GM06990 (cell line): ENCODE data around the gene ZFHX3.

Experiments used
- DNase-seq: peaks from one replicate; pipeline ENCODE4 v3.0.0-alpha.2; 2011; ENCODE audit not compliant: insufficient read length; ENCODE audit errors: extremely low read depth
- H3K27me3 ChIP-seq: replicated peaks from 2 replicates; pipeline ENCODE4 v1.6.0; 2011; ENCODE audit warnings: low read length; ENCODE audit not compliant: control insufficient read depth, insufficient read depth
- H3K36me3 ChIP-seq: 2 replicates; pipeline ENCODE4 v1.5.1; 2011; ENCODE audit warnings: low read length; ENCODE audit not compliant: control insufficient read depth, insufficient read depth
- H3K4me3 ChIP-seq: replicated peaks from 2 replicates; pipeline ENCODE4 v1.5.1; 2011; ENCODE audit warnings: low read depth, mild to moderate bottlenecking, control low read depth, low read length
- TF ChIP-seq, protein P1 (sequence below): IDR thresholded peaks from 2 replicates; pipeline ENCODE4 v1.5.1; 2011; ENCODE audit warnings: low read length, control low read depth, mild to moderate bottlenecking, inconsistent platforms; ENCODE audit not compliant: insufficient read depth, poor library complexity, severe bottlenecking

Gene ZFHX3

DNA sequence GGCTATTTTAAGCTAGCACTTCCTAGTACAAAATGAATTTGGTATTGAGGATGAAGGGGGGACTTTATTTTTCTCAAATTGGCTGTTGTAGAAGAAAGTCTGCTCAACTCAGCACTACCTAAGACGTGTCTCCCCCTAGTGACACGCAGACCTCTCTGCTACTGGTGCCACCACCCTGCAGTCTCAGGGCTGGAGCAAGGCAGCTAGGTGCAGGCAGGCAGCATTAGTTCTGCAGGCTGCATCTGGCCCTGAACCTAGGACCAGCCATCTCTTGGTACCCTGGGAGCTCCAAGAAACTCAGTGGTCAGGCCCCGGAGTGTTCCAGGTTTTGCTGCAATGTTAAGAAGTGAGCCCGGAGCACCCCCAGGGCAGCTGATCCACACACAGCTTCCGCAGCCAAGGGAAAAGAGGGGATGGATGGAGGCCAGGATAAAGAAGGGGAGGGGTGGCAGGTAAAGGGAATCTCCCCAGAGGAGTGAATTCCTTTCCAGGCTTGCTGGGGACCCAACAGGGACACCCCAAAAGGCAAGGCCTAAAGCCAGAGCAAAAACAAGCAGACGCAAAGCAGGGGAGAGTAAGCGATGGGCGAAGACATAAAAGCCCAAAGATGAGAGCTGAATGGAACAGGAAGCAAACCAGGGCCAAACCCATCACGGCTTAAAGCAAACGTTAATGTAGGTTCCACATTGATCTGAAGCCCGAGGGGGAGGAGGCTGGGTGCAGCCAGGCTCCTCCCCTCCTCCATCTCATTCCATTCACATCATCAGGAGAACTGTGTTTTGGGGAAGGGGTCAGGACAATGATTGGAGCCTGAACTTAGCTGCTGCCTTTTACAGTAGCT lies 200.5 kb downstream of the ZFHX3 start:
- no peak overlapping the region for H3K4me3 ChIP-seq
- no peaks in the 10 kb centered on the region for H3K27me3 ChIP-seq
- DNase-seq, result no peak
- H3K36me3 ChIP-seq, result no peaks in the 10 kb centered on the region
- TF ChIP-seq, protein P1, sequence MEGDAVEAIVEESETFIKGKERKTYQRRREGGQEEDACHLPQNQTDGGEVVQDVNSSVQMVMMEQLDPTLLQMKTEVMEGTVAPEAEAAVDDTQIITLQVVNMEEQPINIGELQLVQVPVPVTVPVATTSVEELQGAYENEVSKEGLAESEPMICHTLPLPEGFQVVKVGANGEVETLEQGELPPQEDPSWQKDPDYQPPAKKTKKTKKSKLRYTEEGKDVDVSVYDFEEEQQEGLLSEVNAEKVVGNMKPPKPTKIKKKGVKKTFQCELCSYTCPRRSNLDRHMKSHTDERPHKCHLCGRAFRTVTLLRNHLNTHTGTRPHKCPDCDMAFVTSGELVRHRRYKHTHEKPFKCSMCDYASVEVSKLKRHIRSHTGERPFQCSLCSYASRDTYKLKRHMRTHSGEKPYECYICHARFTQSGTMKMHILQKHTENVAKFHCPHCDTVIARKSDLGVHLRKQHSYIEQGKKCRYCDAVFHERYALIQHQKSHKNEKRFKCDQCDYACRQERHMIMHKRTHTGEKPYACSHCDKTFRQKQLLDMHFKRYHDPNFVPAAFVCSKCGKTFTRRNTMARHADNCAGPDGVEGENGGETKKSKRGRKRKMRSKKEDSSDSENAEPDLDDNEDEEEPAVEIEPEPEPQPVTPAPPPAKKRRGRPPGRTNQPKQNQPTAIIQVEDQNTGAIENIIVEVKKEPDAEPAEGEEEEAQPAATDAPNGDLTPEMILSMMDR, result peak; percentile 68

DNA sequence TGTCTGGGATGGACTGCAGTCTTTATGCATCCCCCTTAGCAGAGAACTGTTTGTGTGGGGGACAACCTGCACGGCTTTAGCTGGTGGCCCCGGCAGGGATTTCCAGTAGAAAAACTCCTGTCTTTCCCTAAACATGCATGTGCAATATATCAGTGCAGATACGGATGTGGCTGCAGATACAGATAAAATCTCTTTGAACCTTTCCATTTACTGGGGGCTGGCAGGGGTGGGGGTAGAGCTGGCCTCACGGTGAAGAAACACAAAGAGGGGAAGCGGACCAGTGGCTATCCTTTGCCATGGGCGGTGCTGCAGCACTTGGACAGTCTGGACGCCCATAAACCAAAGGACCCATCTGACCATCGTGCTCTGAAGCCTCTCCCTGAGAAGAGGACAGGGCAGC lies 201.3 kb downstream of the ZFHX3 start:
- DNase-seq, result no peak
- Histone ChIP-seq H3K36me3 (no peaks in the 10 kb centered on the region), H3K27me3 (no peaks in the 10 kb centered on the region), H3K4me3 (no peak overlapping the region)
- TF ChIP-seq, protein P1, result no peak

DNA sequence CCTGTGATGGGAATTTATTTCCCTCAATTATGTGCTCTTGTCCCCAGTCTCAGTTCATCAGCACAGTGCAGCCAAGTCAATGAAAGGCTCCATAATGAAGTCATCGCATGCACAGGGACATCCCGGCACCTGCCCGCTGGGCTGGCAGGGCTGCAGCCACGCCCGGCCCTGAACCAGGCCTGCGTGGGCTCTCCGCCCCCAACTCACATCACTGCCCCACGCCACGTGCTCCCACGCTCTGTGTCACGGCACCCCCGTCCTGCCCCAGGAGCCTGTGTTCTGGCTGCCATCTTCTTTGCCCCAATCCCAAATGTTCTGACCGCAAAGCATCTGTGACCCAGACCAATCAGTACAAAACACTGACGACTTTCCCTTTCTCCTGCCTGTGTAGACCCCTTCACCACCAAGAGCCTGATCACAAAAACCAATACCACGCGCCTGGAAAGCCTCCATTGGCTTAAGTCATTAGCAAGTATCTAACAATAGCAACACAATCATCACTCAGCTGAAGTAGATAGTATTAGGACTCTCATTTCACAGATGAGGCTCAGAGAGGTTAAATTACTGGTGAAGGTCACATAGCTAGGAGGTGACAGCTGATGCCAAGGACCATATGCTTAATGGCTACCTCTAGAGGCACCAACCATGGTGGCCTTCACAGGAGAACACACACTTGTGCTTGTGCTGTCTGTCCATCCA lies 202.5 kb downstream of the ZFHX3 start:
- Histone ChIP-seq H3K27me3 (no peaks in the 10 kb centered on the region), H3K4me3 (no peak overlapping the region), H3K36me3 (no peaks in the 10 kb centered on the region)
- no peak for DNase-seq
- TF ChIP-seq, protein P1, result no peak

DNA sequence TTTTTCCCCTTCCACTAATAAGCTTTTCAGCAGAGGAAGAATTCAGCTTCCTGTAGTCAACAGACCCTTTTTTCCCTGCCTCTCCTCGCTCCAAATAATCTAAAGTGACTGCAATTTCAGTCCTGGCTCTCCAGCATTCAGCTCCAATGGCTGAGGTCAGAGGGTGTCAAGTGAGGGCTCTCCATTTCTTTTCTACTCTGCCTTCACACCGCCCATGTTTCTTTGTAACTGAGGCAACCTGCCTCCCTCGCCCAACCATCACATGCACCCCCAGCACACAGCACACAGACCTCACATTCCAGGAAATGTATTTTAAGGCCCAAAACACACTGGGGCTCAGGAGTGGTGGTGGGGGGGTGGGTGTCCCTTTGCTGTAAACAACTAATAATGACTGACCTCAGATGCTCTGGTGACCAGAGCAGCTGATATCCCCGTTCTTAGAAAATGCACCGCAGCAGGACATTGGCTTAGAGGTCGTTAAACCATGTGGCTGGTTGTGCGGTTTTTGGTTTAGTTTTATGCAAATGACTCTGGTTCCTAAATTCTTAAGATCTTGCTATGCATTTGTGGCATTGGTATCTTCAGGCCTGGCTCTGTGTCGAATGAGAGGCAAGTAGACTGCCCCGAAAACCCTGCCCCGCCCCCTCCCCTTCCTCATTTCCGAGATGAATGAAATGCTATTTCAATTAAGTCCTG lies 203.6 kb downstream of the ZFHX3 start:
- no peak overlapping the region for H3K4me3 ChIP-seq
- DNase-seq, result no peak
- H3K36me3 ChIP-seq, result no peaks in the 10 kb centered on the region
- no peaks in the 10 kb centered on the region for H3K27me3 ChIP-seq
- TF ChIP-seq, protein P1, result no peak

DNA sequence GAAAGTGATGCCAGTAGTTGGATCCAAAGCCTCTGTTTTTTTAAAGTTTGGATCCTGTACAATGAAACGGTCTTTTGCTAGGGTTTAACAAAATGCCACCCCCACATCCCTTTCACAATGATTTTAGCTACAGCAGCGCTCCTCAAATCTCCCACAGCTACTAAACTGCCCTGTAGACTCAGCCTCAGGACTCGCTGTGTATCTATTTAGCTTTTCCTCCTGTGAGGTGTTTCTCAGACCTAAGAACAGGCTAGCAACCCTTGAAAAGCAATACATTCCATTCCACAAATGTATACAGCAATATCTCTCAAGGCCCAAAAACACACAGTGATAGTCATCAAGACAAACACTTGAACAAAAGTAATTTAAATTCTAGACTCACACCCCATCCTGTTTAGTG lies 206.4 kb downstream of the ZFHX3 start:
- no peak for DNase-seq
- Histone ChIP-seq H3K4me3 (no peak overlapping the region), H3K36me3 (no peaks in the 10 kb centered on the region), H3K27me3 (no peaks in the 10 kb centered on the region)
- TF ChIP-seq, protein P1, result no peak
